Vagina (tissue), 2 donors: ENCODE measurements around the gene VSIR. TPM values are rescaled to one million over a fixed set of nuclear protein-coding genes. Genes with fewer than 3 reads are reported as not detected.

Experiments used
- DNase-seq, 2 donors: peaks; one replicate each; pipeline ENCODE4 v3.0.0-alpha.2; 2017; ENCODE audit errors: extremely low spot score in 2 of 2
- H3K27ac ChIP-seq: fragments of 200-600 bp; sonication (generic); one replicate; pipeline ENCODE4 v1.5.1; 2019
- H3K27me3 ChIP-seq: fragments of 200-600 bp; sonication (generic); one replicate; pipeline ENCODE4 v1.5.1; 2019
- H3K36me3 ChIP-seq, 2 donors: fragments of 200-600 bp; sonication (generic); one replicate each; pipeline ENCODE4 v1.5.1; 2017 to 2019
- H3K4me1 ChIP-seq: fragments of 200-600 bp; sonication (generic); one replicate; pipeline ENCODE4 v1.5.1; 2019
- H3K4me3 ChIP-seq, 2 donors: fragments of 200-600 bp; sonication (generic); 1 replicate in 1 of 2; 2 replicates in 1 of 2; pipeline ENCODE4 v1.5.1; 2016 to 2019
- H3K9me3 ChIP-seq: fragments of 200-600 bp; sonication (generic); one replicate; pipeline ENCODE4 v1.5.1; 2019
- CTCF ChIP-seq, 3 experiments: fragments of 450-650 bp in 2 of 3; fragments of 200-600 bp in 1 of 3; sonication (generic) in 1 of 3; IDR thresholded peaks; one replicate each; pipeline ENCODE4 v1.5.1; 2017 to 2019; ENCODE audit warnings: antibody characterized with exemption in 3 of 3, mild to moderate bottlenecking in 2 of 3, moderate library complexity in 2 of 3
- POLR2A ChIP-seq, 2 donors: fragments of 450-650 bp; IDR thresholded peaks; one replicate each; pipeline ENCODE4 v1.6.1; 2017; ENCODE audit warnings: antibody characterized with exemption in 2 of 2, mild to moderate bottlenecking in 2 of 2, moderate library complexity in 2 of 2
- POLR2AphosphoS5 ChIP-seq, 2 donors: sonication (generic); formaldehyde crosslinking; IDR thresholded peaks; one replicate each; pipeline ENCODE4 v1.9.0; 2017; ENCODE audit warnings: antibody characterized with exemption in 2 of 2, mild to moderate bottlenecking in 2 of 2, low read depth in 1 of 2; ENCODE audit not compliant: insufficient read depth in 1 of 2
- intact Hi-C: fragments of 100-400 bp; cut with DNase I; formaldehyde crosslinking; loops from one replicate; pipeline ENCODE4 v1.15.1; 2023
- total RNA-seq: library from RNA; depleted of rRNA; stranded (reverse); fragments of >200 nt; gene quantifications from one replicate; pipeline ENCODE4 v1.2.3, GENCODE V29; 2016

VSIR gene
- total RNA-seq, 1 donor from 2014 or later: 96.5 TPM

GRCh38 chr10:71782917-71783490 is 9.7 kb upstream of the VSIR start:
- no peaks in the 10 kb centered on the region for H3K36me3 ChIP-seq
- H3K27ac ChIP-seq: no peak overlapping the region
- TF ChIP-seq CTCF (IDR thresholded peaks at IDR 0.05): no peak
- no peaks in the 10 kb centered on the region for H3K4me1 ChIP-seq
- no peaks in the 10 kb centered on the region for H3K27me3 ChIP-seq
- no peak overlapping the region for H3K4me3 ChIP-seq
- no peaks in the 10 kb centered on the region for H3K9me3 ChIP-seq
- intact Hi-C loops: no loop called here
- DNase-seq: no peak

- DNase-seq: no peak
- TF ChIP-seq CTCF (IDR thresholded peaks at IDR 0.05) (no peak), POLR2A (IDR thresholded peaks at IDR 0.05) (no peak), POLR2AphosphoS5 (IDR thresholded peaks at IDR 0.05; ENCODE audit: insufficient read depth in 1 of 2, low read depth in 1 of 2) (no peak)
- Histone ChIP-seq H3K27me3 (no peaks in the 10 kb centered on the region), H3K27ac (no peak overlapping the region), H3K36me3 (no peaks in the 10 kb centered on the region), H3K9me3 (no peaks in the 10 kb centered on the region), H3K4me1 (no peaks in the 10 kb centered on the region), H3K4me3 (no peak overlapping the region)
- intact Hi-C loops: no loop called here
These were observed 9.0 kb upstream of the VSIR start for GRCh38 chr10:71782221-71782916.

- intact Hi-C loops: no loop called here
- TF ChIP-seq CTCF (IDR thresholded peaks at IDR 0.05) (no peak), POLR2AphosphoS5 (IDR thresholded peaks at IDR 0.05; ENCODE audit: insufficient read depth in 1 of 2, low read depth in 1 of 2) (no peak), POLR2A (IDR thresholded peaks at IDR 0.05) (no peak)
- no peak overlapping the region for H3K4me3 ChIP-seq
These were observed 7.4 kb upstream of the VSIR start for GRCh38 chr10:71780719-71781118.

GRCh38 chr10:71780156-71780555 is 6.8 kb upstream of the VSIR start:
- intact Hi-C loops: no loop called here
- no peak overlapping the region for H3K4me3 ChIP-seq
- TF ChIP-seq POLR2A (IDR thresholded peaks at IDR 0.05): no peak
- TF ChIP-seq CTCF (IDR thresholded peaks at IDR 0.05): no peak
- TF ChIP-seq POLR2AphosphoS5 (IDR thresholded peaks at IDR 0.05; ENCODE audit: insufficient read depth in 1 of 2, low read depth in 1 of 2): no peak

More at GRCh38 chr10:71780719-71781118, 7.4 kb upstream of the VSIR start:
- Histone ChIP-seq H3K9me3 (no peaks in the 10 kb centered on the region), H3K4me1 (no peaks in the 10 kb centered on the region), H3K36me3 (no peaks in the 10 kb centered on the region), H3K27me3 (no peaks in the 10 kb centered on the region), H3K27ac (no peak overlapping the region)
- DNase-seq: no peak

GRCh38 chr10:71779641-71780040 is 6.3 kb upstream of the VSIR start:
- intact Hi-C loops: no loop called here
- no peak for TF ChIP-seq POLR2AphosphoS5 (IDR thresholded peaks at IDR 0.05; ENCODE audit: insufficient read depth in 1 of 2, low read depth in 1 of 2)
- no peak for TF ChIP-seq CTCF (IDR thresholded peaks at IDR 0.05)
- TF ChIP-seq POLR2A (IDR thresholded peaks at IDR 0.05): no peak

More at GRCh38 chr10:71780156-71780555, 6.8 kb upstream of the VSIR start:
- Histone ChIP-seq H3K27ac (no peak overlapping the region), H3K4me1 (no peaks in the 10 kb centered on the region), H3K36me3 (no peaks in the 10 kb centered on the region), H3K27me3 (no peaks in the 10 kb centered on the region), H3K9me3 (no peaks in the 10 kb centered on the region)
- DNase-seq: no peak

More at GRCh38 chr10:71779641-71780040, 6.3 kb upstream of the VSIR start:
- H3K36me3 ChIP-seq: no peaks in the 10 kb centered on the region
- no peak overlapping the region for H3K4me3 ChIP-seq
- no peak for DNase-seq
- H3K27ac ChIP-seq: no peak overlapping the region
- H3K4me1 ChIP-seq: peaks cover 2% of the 10 kb centered on the region
- H3K27me3 ChIP-seq: no peaks in the 10 kb centered on the region
- no peaks in the 10 kb centered on the region for H3K9me3 ChIP-seq
